Activated T-helper 17 cell treated with anti-CD3 and anti-CD28 coated beads, Interleukin-2, amount 50 U/mL, for 72 hours (primary cell): ENCODE measurements around the gene HLA-G. TPM values are rescaled to one million over a fixed set of nuclear protein-coding genes. Genes with fewer than 3 reads are reported as not detected.
A peak's percentile ranks its signal among the peaks of the same experiment; 100 is the strongest.

Experiments
- ATAC-seq: fragments of 150-1000 bp; cut with Tn5 transposase; replicated peaks from 2 replicates; pipeline ENCODE4 v1.10.0; 2021; ENCODE audit warnings: mild to moderate bottlenecking, moderate library complexity
- H3K27ac Mint-ChIP-seq: one replicate; pipeline ENCODE4 v1.8.0; 2022; ENCODE audit warnings: mixed read lengths
- H3K27me3 Mint-ChIP-seq: one replicate; pipeline ENCODE4 v1.8.0; 2022; ENCODE audit warnings: mixed read lengths
- H3K36me3 Mint-ChIP-seq: one replicate; pipeline ENCODE4 v1.8.0; 2022; ENCODE audit warnings: low read depth, mild to moderate bottlenecking, mixed read lengths
- H3K4me1 Mint-ChIP-seq: one replicate; pipeline ENCODE4 v1.8.0; 2022; ENCODE audit warnings: mixed read lengths
- H3K4me3 Mint-ChIP-seq: one replicate; pipeline ENCODE4 v1.8.0; 2022; ENCODE audit warnings: mild to moderate bottlenecking, mixed read lengths
- H3K9me3 Mint-ChIP-seq: one replicate; pipeline ENCODE4 v1.8.0; 2022; ENCODE audit warnings: mixed read lengths
- total RNA-seq, 2 donors: library from RNA; stranded (reverse); gene quantifications; one replicate each; pipeline ENCODE4 v1.2.3, GENCODE V29; 2022

Gene HLA-G
- total RNA-seq, 2 donors from 2014 or later = 2.5 TPM; not detected in 1

GRCh38 chr6:29831776-29832175 lies 4.2 kb downstream of the HLA-G start:
- H3K4me1 Mint-ChIP-seq = peaks cover 4% of the 10 kb centered on the region
- H3K4me3 Mint-ChIP-seq = no peak overlapping the region
- peaks cover 54% of the 10 kb centered on the region for H3K27me3 Mint-ChIP-seq
- H3K9me3 Mint-ChIP-seq = no peaks in the 10 kb centered on the region
- H3K27ac Mint-ChIP-seq = no peak overlapping the region
- no peaks in the 10 kb centered on the region for H3K36me3 Mint-ChIP-seq
- no peak for ATAC-seq

DNA sequence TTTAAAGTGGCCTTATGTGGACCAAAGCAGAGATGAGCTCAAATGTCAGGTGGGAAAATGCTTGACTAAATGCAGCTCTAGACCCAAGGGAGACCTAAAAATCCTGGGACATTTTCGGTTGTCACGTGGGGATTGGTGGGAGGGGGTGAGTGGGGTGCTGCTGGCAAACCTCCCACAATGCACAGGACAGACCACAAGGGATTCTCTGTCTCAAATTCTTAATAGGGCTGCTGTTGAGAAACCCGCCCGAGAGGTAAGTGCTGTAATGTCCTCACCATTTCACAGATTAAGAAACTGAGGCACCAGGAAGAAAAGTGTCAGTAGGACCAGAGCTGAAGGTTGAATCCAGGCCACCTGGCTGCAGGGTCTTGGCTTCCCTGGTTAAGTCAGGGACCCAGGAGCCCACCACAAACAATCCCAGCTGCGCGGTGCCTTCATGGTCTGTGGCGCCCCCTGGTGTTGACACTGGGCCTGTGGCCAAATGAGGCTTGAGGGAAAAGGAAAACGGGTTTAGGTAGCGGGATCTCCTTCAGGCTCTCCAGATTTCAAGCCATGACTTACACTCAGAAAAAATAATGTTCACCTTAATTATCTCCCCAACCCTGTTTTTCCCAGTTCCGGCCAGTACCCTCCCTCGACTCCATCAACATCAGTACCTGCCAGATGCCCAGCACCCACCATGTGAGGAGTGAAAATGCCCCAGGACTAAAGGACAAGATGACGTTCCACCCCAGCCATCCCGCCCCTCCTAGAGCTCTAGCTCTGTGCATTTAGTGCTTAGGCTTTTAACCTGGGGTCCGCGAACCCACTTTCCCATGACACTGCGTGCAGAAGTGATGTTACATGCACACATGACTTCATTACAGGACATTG lies 7.2 kb downstream of the HLA-G start:
- H3K27ac Mint-ChIP-seq = no peak overlapping the region
- H3K9me3 Mint-ChIP-seq = no peaks in the 10 kb centered on the region
- peak; percentile 47 for ATAC-seq
- H3K4me1 Mint-ChIP-seq = peaks cover 4% of the 10 kb centered on the region
- no peaks in the 10 kb centered on the region for H3K36me3 Mint-ChIP-seq
- H3K27me3 Mint-ChIP-seq = peaks cover 58% of the 10 kb centered on the region
- H3K4me3 Mint-ChIP-seq = no peak overlapping the region

DNA sequence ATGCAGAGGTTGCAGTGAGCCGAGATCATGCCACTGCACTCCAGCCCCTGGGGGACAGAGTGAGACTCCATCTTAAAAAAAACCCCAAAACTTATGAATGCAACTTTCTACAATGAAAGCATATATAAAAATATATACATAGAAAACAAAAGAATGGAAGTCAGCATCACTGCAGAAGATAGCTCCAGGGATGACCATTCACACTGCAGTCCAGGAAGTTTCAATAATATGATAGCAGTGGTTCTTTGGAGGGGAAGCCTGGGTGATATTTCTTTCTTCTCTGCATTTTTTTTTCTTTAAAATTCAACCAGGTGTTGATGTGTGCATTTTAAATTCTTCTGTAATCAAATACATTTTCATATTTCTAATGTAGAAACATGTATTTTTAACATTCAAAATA lies 12.3 kb downstream of the HLA-G start:
- H3K4me1 Mint-ChIP-seq = peaks cover 5% of the 10 kb centered on the region
- no peak overlapping the region for H3K4me3 Mint-ChIP-seq
- peaks cover 21% of the 10 kb centered on the region for H3K27me3 Mint-ChIP-seq
- peaks cover 3% of the 10 kb centered on the region for H3K9me3 Mint-ChIP-seq
- H3K27ac Mint-ChIP-seq = no peak overlapping the region
- no peaks in the 10 kb centered on the region for H3K36me3 Mint-ChIP-seq
- ATAC-seq = no peak

DNA sequence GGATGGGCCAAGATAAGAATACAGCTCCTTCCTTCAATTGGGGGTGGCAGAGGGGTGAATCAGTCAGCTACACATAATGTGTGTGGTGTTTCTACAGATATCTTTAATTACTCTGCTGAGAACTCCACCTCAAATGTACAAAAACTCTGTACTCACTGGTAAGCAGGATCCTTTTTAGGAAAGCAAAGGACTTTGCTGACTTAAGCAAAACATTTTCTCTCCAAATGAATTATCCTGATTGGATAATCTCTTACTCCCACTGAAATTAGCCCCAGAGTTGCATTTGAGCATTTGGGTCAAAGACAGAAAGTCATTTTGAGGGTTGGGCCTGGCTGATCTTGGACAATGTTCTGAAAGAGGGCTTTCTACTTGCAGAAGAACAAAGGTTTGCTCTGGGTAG lies 13.4 kb downstream of the HLA-G start:
- H3K9me3 Mint-ChIP-seq = peaks cover 3% of the 10 kb centered on the region
- no peak overlapping the region for H3K27ac Mint-ChIP-seq
- no peaks in the 10 kb centered on the region for H3K36me3 Mint-ChIP-seq
- no peak for ATAC-seq
- no peak overlapping the region for H3K4me3 Mint-ChIP-seq
- H3K27me3 Mint-ChIP-seq = peaks cover 13% of the 10 kb centered on the region
- H3K4me1 Mint-ChIP-seq = peaks cover 14% of the 10 kb centered on the region

DNA sequence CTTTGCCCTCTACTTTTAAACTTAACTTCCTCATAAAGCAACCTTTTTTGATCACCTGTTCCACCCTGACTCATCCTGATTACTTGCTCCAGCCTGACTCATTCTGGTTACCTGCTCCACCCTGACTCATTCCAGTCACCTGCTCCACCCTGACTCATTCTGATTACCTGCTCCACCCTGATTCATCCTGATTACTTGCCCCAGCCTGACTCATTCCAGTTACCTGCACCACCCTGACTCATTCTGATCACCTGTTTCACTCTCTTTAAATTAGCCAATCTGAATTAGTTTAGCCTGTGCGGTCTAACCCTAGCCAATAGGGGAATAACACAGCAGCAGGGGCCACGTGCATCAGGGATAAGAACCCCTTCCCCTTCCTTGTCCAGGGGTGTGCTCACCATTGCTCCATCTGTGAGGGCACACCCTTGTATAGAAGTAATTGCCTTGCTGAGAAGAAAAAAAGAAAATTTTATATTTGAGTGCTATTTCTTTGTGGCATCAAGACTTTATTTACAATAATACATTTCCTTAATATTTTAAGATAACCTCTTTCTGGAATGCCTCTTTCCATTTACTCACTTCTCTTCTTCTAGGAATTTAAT lies 17.9 kb downstream of the HLA-G start:
- Mint-ChIP-seq H3K27ac (peak overlapping the region; percentile 68), H3K27me3 (peaks cover 18% of the 10 kb centered on the region), H3K4me1 (peaks cover 25% of the 10 kb centered on the region), H3K36me3 (no peaks in the 10 kb centered on the region), H3K4me3 (peak overlapping the region; percentile 28), H3K9me3 (peaks cover 3% of the 10 kb centered on the region)
- peak; percentile 94 for ATAC-seq

DNA sequence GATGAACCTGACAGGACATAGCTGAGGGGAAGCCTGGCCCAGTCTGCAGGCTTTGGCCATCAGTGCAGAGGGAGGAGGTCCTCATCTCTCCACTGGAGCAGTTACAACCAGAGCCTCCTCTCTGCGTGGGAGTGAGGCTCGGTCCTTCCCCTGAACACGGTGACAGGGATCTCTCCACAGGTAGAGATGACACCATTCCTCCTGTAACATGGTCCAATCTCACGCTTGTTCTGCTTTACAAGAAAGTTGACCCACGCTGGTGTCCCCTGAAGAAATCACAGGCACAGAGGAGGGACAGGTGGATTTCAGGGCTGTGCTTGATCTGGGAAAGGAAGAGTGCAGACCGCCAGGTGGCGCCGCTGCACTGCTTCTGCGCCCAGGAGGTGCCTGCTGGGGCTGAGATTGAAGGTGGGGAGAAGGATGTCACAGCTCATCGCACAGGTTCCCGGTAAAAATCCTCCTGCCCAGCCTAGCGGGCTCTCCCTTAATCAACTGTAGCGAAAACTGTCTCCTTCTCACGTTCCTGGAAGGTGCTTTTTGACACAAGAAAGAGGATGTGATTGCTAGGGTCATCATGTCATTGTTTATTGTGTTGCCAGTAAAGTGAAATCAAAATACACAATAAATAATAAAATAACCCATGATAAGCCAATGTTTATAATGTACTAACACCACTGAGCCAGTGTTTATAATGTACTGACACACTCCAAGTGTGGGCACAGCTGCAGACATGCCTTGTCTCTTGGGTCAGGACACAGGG lies 20.4 kb downstream of the HLA-G start:
- Mint-ChIP-seq H3K4me1 (peaks cover 25% of the 10 kb centered on the region), H3K27ac (no peak overlapping the region), H3K36me3 (no peaks in the 10 kb centered on the region), H3K9me3 (no peaks in the 10 kb centered on the region), H3K27me3 (peaks cover 35% of the 10 kb centered on the region), H3K4me3 (peak overlapping the region; percentile 26)
- peak; percentile 62 for ATAC-seq

- no peaks in the 10 kb centered on the region for H3K9me3 Mint-ChIP-seq
- H3K27me3 Mint-ChIP-seq = peaks cover 38% of the 10 kb centered on the region
- peak; percentile 16 for ATAC-seq
- peaks cover 18% of the 10 kb centered on the region for H3K4me1 Mint-ChIP-seq
- H3K27ac Mint-ChIP-seq = no peak overlapping the region
- H3K4me3 Mint-ChIP-seq = peak overlapping the region; percentile 73
- H3K36me3 Mint-ChIP-seq = no peaks in the 10 kb centered on the region
Measured at GRCh38 chr6:29850011-29850553, 22.5 kb downstream of the HLA-G start.

- Mint-ChIP-seq H3K27ac (no peak overlapping the region), H3K9me3 (no peaks in the 10 kb centered on the region), H3K27me3 (peaks cover 46% of the 10 kb centered on the region), H3K4me1 (peaks cover 11% of the 10 kb centered on the region), H3K4me3 (no peak overlapping the region), H3K36me3 (no peaks in the 10 kb centered on the region)
- ATAC-seq = no peak
Measured at GRCh38 chr6:29851190-29851589, 23.6 kb downstream of the HLA-G start.

DNA sequence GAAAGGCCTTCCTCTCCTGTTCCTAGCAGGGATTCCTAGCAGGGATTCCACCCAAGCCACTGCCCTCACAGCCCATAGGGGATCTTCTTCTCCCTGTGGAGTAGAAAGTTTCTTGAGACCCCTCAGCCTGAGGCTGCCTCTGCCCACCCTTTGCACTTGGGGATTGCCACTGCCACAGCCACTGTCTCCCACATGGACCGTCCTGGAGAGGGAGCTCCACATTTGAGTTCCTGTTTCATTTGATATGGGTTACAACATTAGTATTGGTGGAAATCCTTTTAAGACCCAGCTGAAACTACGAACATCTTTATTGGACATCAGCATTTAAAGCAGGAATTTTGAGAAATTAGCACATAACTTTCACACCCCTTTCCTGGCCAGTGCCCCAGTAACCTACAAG lies 25.6 kb downstream of the HLA-G start:
- H3K9me3 Mint-ChIP-seq = no peaks in the 10 kb centered on the region
- no peak overlapping the region for H3K27ac Mint-ChIP-seq
- ATAC-seq = no peak
- H3K36me3 Mint-ChIP-seq = no peaks in the 10 kb centered on the region
- peaks cover 45% of the 10 kb centered on the region for H3K27me3 Mint-ChIP-seq
- no peak overlapping the region for H3K4me3 Mint-ChIP-seq
- peaks cover 6% of the 10 kb centered on the region for H3K4me1 Mint-ChIP-seq

GRCh38 chr6:29858006-29858405 lies 30.4 kb downstream of the HLA-G start:
- H3K27me3 Mint-ChIP-seq = peaks cover 22% of the 10 kb centered on the region
- no peaks in the 10 kb centered on the region for H3K4me1 Mint-ChIP-seq
- no peak overlapping the region for H3K27ac Mint-ChIP-seq
- no peak for ATAC-seq
- no peak overlapping the region for H3K4me3 Mint-ChIP-seq
- H3K36me3 Mint-ChIP-seq = no peaks in the 10 kb centered on the region
- H3K9me3 Mint-ChIP-seq = no peaks in the 10 kb centered on the region

DNA sequence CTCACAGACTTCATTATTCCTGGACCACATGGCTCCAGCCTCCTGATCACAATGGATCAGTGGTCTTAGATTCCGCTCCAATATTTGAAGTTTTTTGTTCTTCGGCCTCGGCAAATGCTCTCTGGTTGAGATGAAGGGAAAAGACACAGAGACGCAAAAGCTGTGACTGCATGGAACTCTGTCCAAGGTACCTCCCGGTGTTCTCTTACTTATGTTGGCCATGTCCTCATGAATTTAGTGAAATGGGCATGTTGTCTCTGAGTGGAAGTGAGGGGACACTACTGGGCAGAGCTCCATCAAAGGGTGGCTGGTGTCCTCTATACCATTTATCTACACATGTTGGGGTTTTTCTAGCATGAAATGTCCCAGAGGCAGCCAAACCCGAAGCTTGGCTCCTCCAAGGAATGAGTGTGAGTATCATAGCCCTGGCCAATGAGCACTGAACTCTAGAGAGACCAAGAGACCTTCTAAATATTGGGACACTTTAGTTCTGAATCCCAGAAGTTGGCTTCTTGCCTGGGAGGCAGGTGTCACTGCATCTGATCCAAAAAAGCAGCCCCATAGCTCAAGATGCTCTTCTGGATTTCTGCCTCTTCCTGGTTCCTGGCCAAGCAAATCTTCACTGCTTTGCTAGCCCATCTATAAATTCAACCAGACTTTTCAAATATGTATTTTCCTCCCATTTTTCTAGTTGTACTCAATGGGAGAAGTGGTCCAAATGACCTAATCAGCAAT lies 34.1 kb downstream of the HLA-G start:
- no peak overlapping the region for H3K27ac Mint-ChIP-seq
- H3K36me3 Mint-ChIP-seq = no peaks in the 10 kb centered on the region
- H3K9me3 Mint-ChIP-seq = no peaks in the 10 kb centered on the region
- ATAC-seq = no peak
- H3K4me1 Mint-ChIP-seq = no peaks in the 10 kb centered on the region
- peaks cover 21% of the 10 kb centered on the region for H3K27me3 Mint-ChIP-seq
- H3K4me3 Mint-ChIP-seq = no peak overlapping the region

- Mint-ChIP-seq H3K27me3 (peaks cover 36% of the 10 kb centered on the region), H3K4me1 (no peaks in the 10 kb centered on the region), H3K27ac (no peak overlapping the region), H3K9me3 (no peaks in the 10 kb centered on the region), H3K36me3 (no peaks in the 10 kb centered on the region), H3K4me3 (no peak overlapping the region)
- no peak for ATAC-seq
Measured at GRCh38 chr6:29864037-29864810, 36.6 kb downstream of the HLA-G start.

- ATAC-seq = peak; percentile 35
Measured at GRCh38 chr6:29865631-29866030, 38.0 kb downstream of the HLA-G start.

More at GRCh38 chr6:29865631-29866030, 38.0 kb downstream of the HLA-G start:
- no peaks in the 10 kb centered on the region for H3K36me3 Mint-ChIP-seq
- no peak overlapping the region for H3K4me3 Mint-ChIP-seq
- no peaks in the 10 kb centered on the region for H3K4me1 Mint-ChIP-seq
- no peaks in the 10 kb centered on the region for H3K9me3 Mint-ChIP-seq
- peaks cover 36% of the 10 kb centered on the region for H3K27me3 Mint-ChIP-seq
- no peak overlapping the region for H3K27ac Mint-ChIP-seq
